ENCODE data around the gene MYO6.

- no peak for TF ChIP-seq CTCF (conservative IDR thresholded peaks at IDR 0.05 in 1 of 2, IDR thresholded peaks at IDR 0.05 in 1 of 2; ENCODE audit: extremely low read depth in 1 of 2, insufficient read depth in 1 of 2, low read depth in 1 of 2, low read length in 2 of 2)
- TF ChIP-seq EZH2 (IDR thresholded peaks at IDR 0.05; ENCODE audit: borderline replicate concordance, low read length): no peak
Measured at GRCh38 chr6:75791881-75792280, 42.8 kb downstream of the MYO6 start.

Data from mammary epithelial cell (primary cell).